Measurements from ENCODE around the gene PGPEP1. TPM values are rescaled to one million over a fixed set of nuclear protein-coding genes. Genes with fewer than 3 reads are reported as not detected.
A peak's percentile ranks its signal among the peaks of the same experiment; 100 is the strongest.

The PGPEP1 gene
- total RNA-seq, 1 experiment from 2014 or later: 25.6 TPM

GRCh38 chr19:18336121-18336520, 4.3 kb upstream of the PGPEP1 start:
- Histone ChIP-seq H3K27me3 (replicated peaks; ENCODE audit: control insufficient read depth, insufficient read depth, low read length) (no peaks in the 10 kb centered on the region), H3K36me3 (ENCODE audit: control insufficient read depth, insufficient read depth, low read length) (no peaks in the 10 kb centered on the region), H3K4me1 (peaks cover 4% of the 10 kb centered on the region), H3K4me3 (ENCODE audit: low read depth, low read length) (no peak overlapping the region), H3K9me3 (no peaks in the 10 kb centered on the region)
- POLR2A ChIA-PET: no interaction called here
- CTCF ChIA-PET: interaction anchor here (0.7 kb wide), 1 partner anchor 10 kb away, joined by 5 read pairs; no protein-coding TSS in a partner anchor
- no peaks in the 10 kb centered on the region for H3K9me3 Mint-ChIP-seq (ENCODE audit: unreplicated experiment)
- TF ChIP-seq CTCF (IDR thresholded peaks at IDR 0.05; ENCODE audit: insufficient read depth in 1 of 2, low read depth in 1 of 2, low read length in 1 of 2, severe bottlenecking in 1 of 2, unreplicated experiment in 1 of 2): no peak
- BruUV-seq (replicated peaks): no TSS peak
- peaks cover 2% of the 10 kb centered on the region for H3K4me1 Mint-ChIP-seq (ENCODE audit: low read depth, unreplicated experiment)
- H3K27ac Mint-ChIP-seq (ENCODE audit: unreplicated experiment): no peak overlapping the region
- H3K27me3 Mint-ChIP-seq (ENCODE audit: insufficient read depth, unreplicated experiment): no peaks in the 10 kb centered on the region
- no peak for DNase-seq
- intact Hi-C loops (cut with micrococcal nuclease; ENCODE audit: unreplicated experiment): no loop called here
- H3K4me3 Mint-ChIP-seq (ENCODE audit: unreplicated experiment): no peak overlapping the region
- H3K36me3 Mint-ChIP-seq (ENCODE audit: insufficient read depth, unreplicated experiment): peaks cover 6% of the 10 kb centered on the region

GRCh38 chr19:18338541-18338940, 1.9 kb upstream of the PGPEP1 start:
- H3K4me3 ChIP-seq (ENCODE audit: low read depth, low read length): no peak overlapping the region
- DNase-seq: no peak
- no peaks in the 10 kb centered on the region for H3K27me3 ChIP-seq (replicated peaks; ENCODE audit: control insufficient read depth, insufficient read depth, low read length)
- Mint-ChIP-seq H3K9me3 (ENCODE audit: unreplicated experiment) (no peaks in the 10 kb centered on the region), H3K27ac (ENCODE audit: unreplicated experiment) (no peak overlapping the region), H3K4me1 (ENCODE audit: low read depth, unreplicated experiment) (peaks cover 7% of the 10 kb centered on the region), H3K36me3 (ENCODE audit: insufficient read depth, unreplicated experiment) (peaks cover 11% of the 10 kb centered on the region), H3K4me3 (ENCODE audit: unreplicated experiment) (no peak overlapping the region), H3K27me3 (ENCODE audit: insufficient read depth, unreplicated experiment) (no peaks in the 10 kb centered on the region)
- intact Hi-C loops (cut with micrococcal nuclease; ENCODE audit: unreplicated experiment): no loop called here
- H3K36me3 ChIP-seq (ENCODE audit: control insufficient read depth, insufficient read depth, low read length): 0 out of 2 replicates have a peak, but pooled peaks cover 2% of the 10 kb centered on the region
- POLR2A ChIA-PET: no interaction called here
- H3K9me3 ChIP-seq: no peaks in the 10 kb centered on the region
- no TSS peak for BruUV-seq (replicated peaks)
- CTCF ChIA-PET: interaction anchor here (0.7 to 2.2 kb wide), 5 partner anchors 10 to 87 kb away, joined by 3 to 27 read pairs (median 4); no protein-coding TSS in a partner anchor
- TF ChIP-seq CTCF (IDR thresholded peaks at IDR 0.05; ENCODE audit: insufficient read depth in 1 of 2, low read depth in 1 of 2, low read length in 1 of 2, severe bottlenecking in 1 of 2, unreplicated experiment in 1 of 2): no peak
- H3K4me1 ChIP-seq: peaks cover 4% of the 10 kb centered on the region

GRCh38 chr19:18339723-18340122, 675 bp upstream of the PGPEP1 start:
- peaks cover 7% of the 10 kb centered on the region for H3K4me1 Mint-ChIP-seq (ENCODE audit: low read depth, unreplicated experiment)
- peak; percentile 53 to 61 for DNase-seq
- H3K27me3 Mint-ChIP-seq (ENCODE audit: insufficient read depth, unreplicated experiment): no peaks in the 10 kb centered on the region
- peak overlapping the region; percentile 70 for H3K4me3 Mint-ChIP-seq (ENCODE audit: unreplicated experiment)
- ChIA-PET CTCF (interaction anchor here (0.6 to 2.2 kb wide), 12 partner anchors 11 to 116 kb away, joined by 3 to 27 read pairs (median 4); partner anchors contain the start of genes GDF15 and SSBP4), POLR2A (interaction anchor here (0.8 to 1.9 kb wide), 4 partner anchors 10 to 77 kb away, joined by 3 to 5 read pairs (median 4); no protein-coding TSS in a partner anchor)
- no peaks in the 10 kb centered on the region for H3K9me3 ChIP-seq
- peak overlapping the region; percentile 71 for H3K4me3 ChIP-seq (ENCODE audit: low read depth, low read length)
- no peaks in the 10 kb centered on the region for H3K27me3 ChIP-seq (replicated peaks; ENCODE audit: control insufficient read depth, insufficient read depth, low read length)
- peaks cover 4% of the 10 kb centered on the region for H3K4me1 ChIP-seq
- TF ChIP-seq CTCF (IDR thresholded peaks at IDR 0.05; ENCODE audit: insufficient read depth in 1 of 2, low read depth in 1 of 2, low read length in 1 of 2, severe bottlenecking in 1 of 2, unreplicated experiment in 1 of 2): peak in 1 of 2 experiments; percentile 36
- no TSS peak for BruUV-seq (replicated peaks)
- peaks cover 17% of the 10 kb centered on the region for H3K36me3 Mint-ChIP-seq (ENCODE audit: insufficient read depth, unreplicated experiment)
- intact Hi-C loops (cut with micrococcal nuclease; ENCODE audit: unreplicated experiment): no loop called here
- peak overlapping the region; percentile 14 for H3K27ac Mint-ChIP-seq (ENCODE audit: unreplicated experiment)
- H3K36me3 ChIP-seq (ENCODE audit: control insufficient read depth, insufficient read depth, low read length): 0 out of 2 replicates have a peak, but pooled peaks cover 2% of the 10 kb centered on the region
- no peaks in the 10 kb centered on the region for H3K9me3 Mint-ChIP-seq (ENCODE audit: unreplicated experiment)

Measured in Caco-2 (cell line).